Right lobe of liver (tissue), 4 donors: ENCODE measurements around the gene HBG1.

Source experiments
- POLR2A ChIP-seq: fragments of 450-650 bp; IDR thresholded peaks from one replicate; pipeline ENCODE4 v1.6.1; 2017; ENCODE audit warnings: antibody characterized with exemption, mild to moderate bottlenecking
- TF ChIP-seq, protein P1 (sequence below), 4 donors: fragments of 200-600 bp in 3 of 4; fragments of 450-650 bp in 1 of 4; IDR thresholded peaks; one replicate each; pipeline versions ENCODE4 v1.5.1 to v1.8.0; 2016 to 2022; ENCODE audit warnings: antibody characterized with exemption in 4 of 4, mild to moderate bottlenecking in 2 of 4
- donor health status: DM: no; HTN: no; CAD: no.
- donor health status: DM: no; HTN: no; CAD: no.
- donor health status: DM: no; HTN: yes; CAD: no.

GRCh38 chr11:5265832-5266231 is 16.2 kb upstream of the HBG1 start:
- no peak for TF ChIP-seq POLR2A
- TF ChIP-seq, protein P1, sequence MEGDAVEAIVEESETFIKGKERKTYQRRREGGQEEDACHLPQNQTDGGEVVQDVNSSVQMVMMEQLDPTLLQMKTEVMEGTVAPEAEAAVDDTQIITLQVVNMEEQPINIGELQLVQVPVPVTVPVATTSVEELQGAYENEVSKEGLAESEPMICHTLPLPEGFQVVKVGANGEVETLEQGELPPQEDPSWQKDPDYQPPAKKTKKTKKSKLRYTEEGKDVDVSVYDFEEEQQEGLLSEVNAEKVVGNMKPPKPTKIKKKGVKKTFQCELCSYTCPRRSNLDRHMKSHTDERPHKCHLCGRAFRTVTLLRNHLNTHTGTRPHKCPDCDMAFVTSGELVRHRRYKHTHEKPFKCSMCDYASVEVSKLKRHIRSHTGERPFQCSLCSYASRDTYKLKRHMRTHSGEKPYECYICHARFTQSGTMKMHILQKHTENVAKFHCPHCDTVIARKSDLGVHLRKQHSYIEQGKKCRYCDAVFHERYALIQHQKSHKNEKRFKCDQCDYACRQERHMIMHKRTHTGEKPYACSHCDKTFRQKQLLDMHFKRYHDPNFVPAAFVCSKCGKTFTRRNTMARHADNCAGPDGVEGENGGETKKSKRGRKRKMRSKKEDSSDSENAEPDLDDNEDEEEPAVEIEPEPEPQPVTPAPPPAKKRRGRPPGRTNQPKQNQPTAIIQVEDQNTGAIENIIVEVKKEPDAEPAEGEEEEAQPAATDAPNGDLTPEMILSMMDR (IDR thresholded peaks at IDR 0.05), result no peak
